Vagina (tissue), 2 donors: ENCODE data around the gene DCC.

ENCODE experiments used
- POLR2A ChIP-seq, 2 donors: fragments of 450-650 bp; IDR thresholded peaks; one replicate each; pipeline ENCODE4 v1.6.1; 2017; ENCODE audit warnings: antibody characterized with exemption in 2 of 2, mild to moderate bottlenecking in 2 of 2, moderate library complexity in 2 of 2
- POLR2AphosphoS5 ChIP-seq, 2 donors: sonication (generic); formaldehyde crosslinking; IDR thresholded peaks; one replicate each; pipeline ENCODE4 v1.9.0; 2017; ENCODE audit warnings: antibody characterized with exemption in 2 of 2, mild to moderate bottlenecking in 2 of 2, low read depth in 1 of 2; ENCODE audit not compliant: insufficient read depth in 1 of 2

GRCh38 chr18:52875725-52876124 is 535.7 kb downstream of the DCC start:
- TF ChIP-seq POLR2AphosphoS5 (IDR thresholded peaks at IDR 0.05; ENCODE audit: insufficient read depth in 1 of 2, low read depth in 1 of 2) (no peak), POLR2A (IDR thresholded peaks at IDR 0.05) (no peak)
